GM13977 (cell line): Measurements from ENCODE around the gene GABRE.

ENCODE experiments used
- DNase-seq: peaks from one replicate; pipeline ENCODE4 v3.0.0; 2012; ENCODE audit warnings: low spot score
- CTCF ChIP-seq: IDR thresholded peaks from 2 replicates; pipeline ENCODE4 v1.5.1; 2012; ENCODE audit warnings: mild to moderate bottlenecking, control low read depth; ENCODE audit not compliant: insufficient read depth; ENCODE audit errors: extremely low read depth, missing control alignments
- in situ Hi-C: fragments of 300-500 bp; cut with MboI; formaldehyde crosslinking; loops from one replicate; pipeline ENCODE4 v1.12.0; 2022; ENCODE audit warnings: low sequenced_read_pairs, low pct_unique_long_range_greater_than_20kb, mixed read lengths, inconsistent platforms; ENCODE audit not compliant: unreplicated experiment

The GABRE gene

GRCh38 chrX:151954730-151955129 is 19.7 kb downstream of the GABRE start:
- in situ Hi-C loops = no loop called here
- TF ChIP-seq CTCF = no peak

GRCh38 chrX:151938172-151938571 is 36.3 kb downstream of the GABRE start:
- in situ Hi-C loops = no loop called here
- TF ChIP-seq CTCF = no peak
- no peak for DNase-seq

More at GRCh38 chrX:151954730-151955129, 19.7 kb downstream of the GABRE start:
- no peak for DNase-seq

- in situ Hi-C loops = no loop called here
- no peak for DNase-seq
Observed at GRCh38 chrX:151935358-151935757, 39.1 kb downstream of the GABRE start.

GRCh38 chrX:151929126-151929525 is 45.4 kb downstream of the GABRE start:
- TF ChIP-seq CTCF = no peak
- in situ Hi-C loops = no loop called here
- no peak for DNase-seq

More at GRCh38 chrX:151935358-151935757, 39.1 kb downstream of the GABRE start:
- no peak for TF ChIP-seq CTCF

GRCh38 chrX:151923648-151924047 is 50.8 kb downstream of the GABRE start:
- no peak for TF ChIP-seq CTCF
- in situ Hi-C loops = no loop called here
- DNase-seq = no peak

GRCh38 chrX:151922692-151923091 is 51.8 kb downstream of the GABRE start:
- in situ Hi-C loops = no loop called here
- DNase-seq = no peak
- no peak for TF ChIP-seq CTCF

- TF ChIP-seq CTCF = no peak
- DNase-seq = no peak
- in situ Hi-C loops = no loop called here
Observed at GRCh38 chrX:151921866-151922265, 52.6 kb downstream of the GABRE start.
